OCI-LY1 (cell line): ENCODE results near the gene VPS16.

ENCODE experiments used
- H2AFZ ChIP-seq: fragments of 200-600 bp; sonication (generic), shearing (Covaris generic); 2 replicates; pipeline ENCODE4 v1.6.0; 2014; ENCODE audit warnings: antibody characterized with exemption, mild to moderate bottlenecking, low read length
- H3F3A ChIP-seq: fragments of 200-600 bp; sonication (generic), shearing (Covaris generic); 2 replicates; pipeline ENCODE4 v1.6.0; 2014; ENCODE audit warnings: mild to moderate bottlenecking, antibody characterized with exemption, low read length, moderate library complexity; ENCODE audit not compliant: insufficient read depth
- H3K27ac ChIP-seq: fragments of 200-600 bp; sonication (generic); 2 replicates; pipeline ENCODE4 v1.5.1; 2014; ENCODE audit warnings: low read length, mixed run types, mild to moderate bottlenecking, low read depth; ENCODE audit not compliant: poor library complexity, severe bottlenecking
- H3K27me3 ChIP-seq: fragments of 200-600 bp; sonication (generic); 2 replicates; pipeline ENCODE4 v1.6.0; 2014; ENCODE audit warnings: antibody characterized with exemption, mild to moderate bottlenecking, low read length, moderate library complexity; ENCODE audit not compliant: insufficient read depth
- H3K36me3 ChIP-seq: fragments of 200-600 bp; sonication (generic); 2 replicates; pipeline ENCODE4 v1.6.1; 2014; ENCODE audit warnings: mild to moderate bottlenecking, antibody characterized with exemption, low read length, moderate library complexity, mixed read lengths; ENCODE audit not compliant: insufficient read depth
- H3K4me1 ChIP-seq: fragments of 200-600 bp; sonication (generic); 2 replicates; pipeline ENCODE4 v1.5.1; 2014; ENCODE audit warnings: mild to moderate bottlenecking, low read length, moderate library complexity; ENCODE audit not compliant: insufficient read depth, severe bottlenecking
- H3K4me2 ChIP-seq: fragments of 200-600 bp; sonication (generic), shearing (Covaris generic); 2 replicates; pipeline ENCODE4 v1.6.1; 2014; ENCODE audit warnings: low read length
- H3K4me3 ChIP-seq: fragments of 200-600 bp; sonication (generic); 2 replicates; pipeline ENCODE4 v1.5.1; 2014; ENCODE audit warnings: low read length, low read depth, mild to moderate bottlenecking, mixed read lengths; ENCODE audit not compliant: poor library complexity, severe bottlenecking
- H3K79me2 ChIP-seq: fragments of 200-600 bp; shearing (Covaris generic); 2 replicates; pipeline ENCODE4 v1.6.1; 2016; ENCODE audit warnings: mixed run types, low read length, mixed read lengths; ENCODE audit not compliant: insufficient read depth
- H3K9ac ChIP-seq: fragments of 200-600 bp; sonication (generic), shearing (Covaris generic); 2 replicates; pipeline ENCODE4 v1.6.1; 2014; ENCODE audit warnings: mild to moderate bottlenecking, low read length, mixed read lengths
- H3K9me2 ChIP-seq: fragments of 200-600 bp; sonication (generic), shearing (Covaris generic); 2 replicates; pipeline ENCODE4 v1.6.1; 2014; ENCODE audit warnings: low read depth, mild to moderate bottlenecking, low read length, mixed read lengths
- H3K9me3 ChIP-seq: fragments of 200-600 bp; shearing (Covaris generic); 2 replicates; pipeline ENCODE4 v1.6.1; 2014; ENCODE audit warnings: low read length, mixed read lengths
- H4K20me1 ChIP-seq: fragments of 200-600 bp; sonication (generic), shearing (Covaris generic); 2 replicates; pipeline ENCODE4 v1.6.0; 2016; ENCODE audit warnings: mild to moderate bottlenecking, low read length; ENCODE audit not compliant: insufficient read depth
- CTCF ChIP-seq: fragments of 200-600 bp; sonication (generic), shearing (Covaris generic); IDR thresholded peaks from 2 replicates; pipeline ENCODE4 v1.5.1; 2017; ENCODE audit warnings: mild to moderate bottlenecking, antibody characterized with exemption, low read length, moderate library complexity, mixed read lengths
- EZH2 ChIP-seq: fragments of 200-600 bp; sonication (generic), shearing (Covaris generic); IDR thresholded peaks from 2 replicates; pipeline ENCODE4 v1.8.0; 2017; ENCODE audit warnings: borderline replicate concordance, mixed run types, mild to moderate bottlenecking, antibody characterized with exemption, low read length, moderate library complexity, mixed read lengths

The VPS16 gene

GRCh38 chr20:2887715-2888114 is 47.2 kb downstream of the VPS16 start:
- Histone ChIP-seq H3K9me2 (no peaks in the 10 kb centered on the region), H4K20me1 (0 out of 2 replicates have a peak, but pooled peaks cover 2% of the 10 kb centered on the region), H3K27ac (no peak overlapping the region), H3K4me2 (no peak overlapping the region), H3K4me1 (peaks cover 7% of the 10 kb centered on the region), H3F3A (no peaks in the 10 kb centered on the region), H3K9ac (no peak overlapping the region), H3K27me3 (no peaks in the 10 kb centered on the region), H2AFZ (no peak overlapping the region), H3K36me3 (peaks cover 7% of the 10 kb centered on the region), H3K9me3 (no peaks in the 10 kb centered on the region), H3K4me3 (no peak overlapping the region), H3K79me2 (peaks cover 86% of the 10 kb centered on the region)
- TF ChIP-seq EZH2 (no peak), CTCF (no peak)

GRCh38 chr20:2888224-2888955 is 47.8 kb downstream of the VPS16 start:
- peaks cover 3% of the 10 kb centered on the region; the same call in 1 of the 2 replicates for H3K9me3 ChIP-seq
- peaks cover 7% of the 10 kb centered on the region for H3K36me3 ChIP-seq
- no peak overlapping the region for H2AFZ ChIP-seq
- no peak overlapping the region for H3K9ac ChIP-seq
- no peak overlapping the region for H3K4me3 ChIP-seq
- H3K4me2 ChIP-seq = no peak overlapping the region
- H3F3A ChIP-seq = no peaks in the 10 kb centered on the region
- TF ChIP-seq CTCF = no peak
- no peak for TF ChIP-seq EZH2
- no peaks in the 10 kb centered on the region for H3K9me2 ChIP-seq
- H3K27ac ChIP-seq = no peak overlapping the region
- H3K4me1 ChIP-seq = peaks cover 7% of the 10 kb centered on the region
- no peaks in the 10 kb centered on the region for H3K27me3 ChIP-seq
- H4K20me1 ChIP-seq = 0 out of 2 replicates have a peak, but pooled peaks cover 2% of the 10 kb centered on the region
- H3K79me2 ChIP-seq = peaks cover 90% of the 10 kb centered on the region

GRCh38 chr20:2889209-2889608 is 48.7 kb downstream of the VPS16 start:
- no peak overlapping the region for H3K4me3 ChIP-seq
- H3K4me1 ChIP-seq = peaks cover 2% of the 10 kb centered on the region
- H2AFZ ChIP-seq = no peak overlapping the region
- peaks cover 6% of the 10 kb centered on the region; the same call in 1 of the 2 replicates for H3K9me3 ChIP-seq
- H4K20me1 ChIP-seq = 0 out of 2 replicates have a peak, but pooled peaks cover 2% of the 10 kb centered on the region
- H3K36me3 ChIP-seq = peaks cover 9% of the 10 kb centered on the region
- no peak overlapping the region for H3K4me2 ChIP-seq
- no peaks in the 10 kb centered on the region for H3F3A ChIP-seq
- TF ChIP-seq EZH2 (no peak), CTCF (no peak)
- no peaks in the 10 kb centered on the region for H3K27me3 ChIP-seq
- peaks cover 88% of the 10 kb centered on the region for H3K79me2 ChIP-seq
- no peaks in the 10 kb centered on the region for H3K9me2 ChIP-seq
- H3K9ac ChIP-seq = no peak overlapping the region
- no peak overlapping the region for H3K27ac ChIP-seq
